SK-N-SH (cell line): ENCODE results near the gene ASMTL.

Experiments used
- CTCF ChIP-seq: fragments of 200-600 bp; sonication (generic); IDR thresholded peaks from 2 replicates; pipeline ENCODE4 v1.6.1; 2017; ENCODE audit warnings: antibody characterized with exemption, mild to moderate bottlenecking, moderate library complexity
- MAX ChIP-seq: IDR thresholded peaks from 2 replicates; pipeline ENCODE4 v1.4.0; 2012; ENCODE audit warnings: low read depth
- REST ChIP-seq: IDR thresholded peaks from 2 replicates; pipeline ENCODE4 v1.6.1; 2012; ENCODE audit warnings: mild to moderate bottlenecking, low read depth, low read length, moderate library complexity
- SIN3A ChIP-seq: IDR thresholded peaks from 2 replicates; pipeline ENCODE4 v1.6.1; 2012; ENCODE audit warnings: low read depth, mild to moderate bottlenecking, low read length, moderate library complexity, borderline replicate concordance
- SMC3 ChIP-seq: IDR thresholded peaks from 2 replicates; pipeline ENCODE4 v1.6.1; 2012; ENCODE audit warnings: low read depth, low read length, improper control_type of control experiment
- USF1 ChIP-seq: IDR thresholded peaks from 2 replicates; pipeline ENCODE4 v1.4.0; 2012; ENCODE audit warnings: low read depth, borderline replicate concordance
- USF2 ChIP-seq: fragments of 150-350 bp; IDR thresholded peaks from 2 replicates; pipeline ENCODE4 v1.6.1; 2017; ENCODE audit warnings: antibody characterized with exemption, low read length, low read depth, borderline replicate concordance

GRCh38 chrX:1442016-1442665 lies 10.6 kb downstream of the ASMTL start:
- TF ChIP-seq SIN3A: no peak
- no peak for TF ChIP-seq SMC3
- TF ChIP-seq CTCF: no peak
- TF ChIP-seq REST: no peak
- no peak for TF ChIP-seq MAX
- TF ChIP-seq USF2: no peak
- TF ChIP-seq USF1: no peak
